8988T (cell line): ENCODE measurements around the gene KNDC1.
A peak's percentile ranks its signal among the peaks of the same experiment; 100 is the strongest.

ENCODE experiments used
- DNase-seq: peaks from one replicate; pipeline ENCODE4 v3.0.0; 2011

KNDC1 gene

DNA sequence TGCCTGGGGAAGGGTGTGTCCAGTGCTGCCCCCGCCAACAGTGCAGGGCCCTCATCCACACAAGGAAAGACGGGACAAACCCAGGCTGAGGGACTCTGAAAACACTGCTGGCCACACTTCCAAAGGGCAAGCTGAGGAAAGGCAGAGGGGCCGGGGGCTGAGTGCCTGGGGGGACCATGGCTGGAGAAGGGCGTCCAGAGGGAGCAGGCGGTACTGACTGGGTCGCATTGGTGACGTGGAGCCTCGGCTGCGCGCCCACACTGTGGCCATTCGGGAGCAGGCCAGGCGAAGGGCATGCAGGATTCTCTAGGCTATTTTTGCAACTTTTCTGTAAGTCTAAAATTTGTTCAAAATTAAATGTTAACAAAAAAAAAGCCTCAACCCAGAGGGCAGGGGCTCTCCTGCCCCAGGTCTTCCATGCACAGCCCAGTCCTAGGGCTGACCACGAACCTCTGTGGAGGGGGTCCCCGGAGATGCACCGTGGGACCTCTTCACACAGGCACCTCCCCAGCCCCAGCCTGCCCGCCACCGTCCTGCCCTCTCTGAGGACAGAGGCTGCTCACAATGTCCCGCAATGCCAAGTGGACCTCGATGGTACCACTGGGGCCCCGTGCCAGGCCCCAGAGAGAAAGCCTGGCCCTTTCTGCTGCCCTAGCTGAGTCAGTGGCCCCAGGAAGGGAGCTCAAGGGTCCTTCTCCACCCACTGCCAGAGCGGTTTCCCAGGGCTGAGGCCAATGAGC is 106.2 kb downstream of the KNDC1 start:
- DNase-seq: no peak

DNA sequence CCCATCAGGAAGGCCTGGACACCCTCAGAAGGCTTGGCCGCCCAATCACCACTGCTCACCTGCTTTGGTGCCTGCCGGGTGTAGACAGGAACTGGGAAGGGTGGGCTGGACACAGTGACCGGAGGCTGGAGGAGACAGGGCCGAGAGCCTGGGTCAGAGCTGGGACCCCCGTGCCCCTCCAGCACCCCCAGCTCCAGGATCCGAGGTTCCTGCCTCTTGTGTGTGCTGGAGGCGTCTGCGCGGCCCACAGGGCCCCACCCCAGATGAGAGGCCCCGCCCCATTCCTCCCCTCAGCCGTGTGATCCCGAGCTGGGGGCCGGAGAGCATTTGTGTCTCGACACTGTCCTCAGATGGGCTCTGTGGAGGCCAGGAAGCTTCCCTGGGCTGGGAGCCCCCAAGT is 107.3 kb downstream of the KNDC1 start:
- no peak for DNase-seq

DNA sequence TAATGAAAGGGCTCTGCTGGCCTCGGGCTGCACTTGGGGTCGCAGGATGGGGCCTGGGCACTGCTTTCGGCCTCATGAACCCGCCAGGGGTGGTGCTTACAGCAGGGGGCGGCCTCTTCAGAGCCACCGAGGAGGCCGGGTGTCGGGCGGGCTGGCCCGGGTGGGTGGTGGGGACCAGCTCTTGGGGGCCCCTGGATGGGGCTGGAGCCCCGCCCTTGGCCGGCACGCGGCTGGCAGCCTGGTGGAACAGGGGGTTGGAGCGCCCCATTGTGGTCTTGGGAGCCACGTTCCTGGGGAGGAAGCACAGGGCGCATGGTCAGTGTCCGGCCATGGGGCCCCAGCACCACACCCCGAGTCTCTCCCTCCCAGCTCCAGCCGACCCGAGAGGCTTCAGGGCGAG is 107.8 kb downstream of the KNDC1 start:
- no peak for DNase-seq

DNA sequence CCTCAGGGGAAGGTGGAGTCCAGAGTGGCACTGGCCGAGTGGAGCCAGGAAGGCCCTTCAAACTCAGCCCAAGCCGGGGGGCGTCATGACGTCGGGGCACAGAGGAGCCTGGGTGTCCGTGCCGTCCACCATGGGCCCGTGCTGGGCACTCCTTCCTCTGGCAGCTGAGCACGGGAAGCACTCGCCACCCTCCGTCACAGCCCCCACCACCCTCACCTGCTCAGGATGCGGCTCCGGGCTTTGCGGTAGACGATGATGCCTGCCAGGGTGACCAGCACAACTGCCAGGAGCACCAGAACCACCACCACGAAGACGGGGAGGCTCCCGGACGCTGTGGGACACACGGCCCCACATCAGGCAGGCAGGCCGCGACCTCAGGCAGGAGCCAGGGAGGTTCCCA is 108.5 kb downstream of the KNDC1 start:
- no peak for DNase-seq

DNA sequence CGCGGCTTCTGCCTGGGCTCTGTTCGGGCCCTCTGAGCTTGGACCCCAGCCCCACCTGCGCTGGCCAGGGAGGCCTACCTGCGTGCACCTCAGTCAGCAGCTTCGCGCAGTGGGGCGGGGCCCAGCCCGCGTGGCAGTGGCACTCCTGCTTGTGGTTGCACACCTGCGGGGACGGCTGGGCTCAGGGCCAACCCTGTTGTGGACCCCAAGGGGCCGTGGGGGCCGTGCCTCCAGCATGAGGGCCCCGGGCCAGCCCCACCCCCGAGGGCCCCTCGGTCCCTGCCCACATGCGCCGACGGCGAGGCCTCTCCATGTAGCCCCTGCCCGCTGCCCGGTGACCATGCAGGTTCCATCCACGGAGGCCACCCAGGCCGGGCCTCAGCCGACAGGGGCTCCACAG is 109.3 kb downstream of the KNDC1 start:
- DNase-seq: no peak

GRCh38 chr10:133270204-133270603 is 110.2 kb downstream of the KNDC1 start:
- no peak for DNase-seq

GRCh38 chr10:133270773-133271297 is 110.8 kb downstream of the KNDC1 start:
- DNase-seq: no peak

DNA sequence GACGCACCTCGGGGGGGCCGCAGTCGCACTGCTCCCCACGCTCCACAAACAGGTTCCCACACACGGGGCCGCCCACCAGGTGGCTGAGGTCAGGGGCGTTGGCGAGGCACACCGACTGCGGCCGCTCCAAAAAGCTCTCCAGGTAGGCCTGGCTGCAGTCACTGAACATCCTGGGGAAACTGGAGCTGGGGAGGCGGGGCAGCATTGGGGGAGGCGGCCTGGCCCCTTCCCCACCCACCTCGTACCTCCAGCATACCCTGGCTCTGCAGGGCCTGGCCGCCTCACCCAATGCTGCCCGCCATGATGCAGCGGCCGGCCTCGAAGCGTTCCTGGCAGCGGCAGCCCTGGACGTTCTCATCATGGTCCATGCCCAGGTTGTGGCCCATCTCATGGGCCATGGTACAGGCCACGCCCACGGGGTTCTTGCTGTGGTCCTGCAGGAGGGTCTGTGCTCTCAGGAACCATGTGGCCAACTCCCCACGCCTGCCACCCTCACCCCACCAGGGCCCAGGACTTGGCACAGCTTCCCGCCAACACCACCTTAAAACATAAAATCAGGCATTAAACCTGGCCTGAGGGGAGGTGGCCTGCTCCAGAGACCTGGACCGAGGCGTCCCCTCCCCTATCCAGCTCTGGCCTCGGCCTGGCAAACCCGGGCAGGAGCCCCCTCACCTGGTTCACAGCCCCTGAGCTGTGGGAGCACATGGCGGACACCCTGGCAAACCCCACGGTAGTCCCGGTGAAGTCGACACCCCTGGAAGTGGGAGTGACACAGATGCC is 111.7 kb downstream of the KNDC1 start:
- no peak for DNase-seq

DNA sequence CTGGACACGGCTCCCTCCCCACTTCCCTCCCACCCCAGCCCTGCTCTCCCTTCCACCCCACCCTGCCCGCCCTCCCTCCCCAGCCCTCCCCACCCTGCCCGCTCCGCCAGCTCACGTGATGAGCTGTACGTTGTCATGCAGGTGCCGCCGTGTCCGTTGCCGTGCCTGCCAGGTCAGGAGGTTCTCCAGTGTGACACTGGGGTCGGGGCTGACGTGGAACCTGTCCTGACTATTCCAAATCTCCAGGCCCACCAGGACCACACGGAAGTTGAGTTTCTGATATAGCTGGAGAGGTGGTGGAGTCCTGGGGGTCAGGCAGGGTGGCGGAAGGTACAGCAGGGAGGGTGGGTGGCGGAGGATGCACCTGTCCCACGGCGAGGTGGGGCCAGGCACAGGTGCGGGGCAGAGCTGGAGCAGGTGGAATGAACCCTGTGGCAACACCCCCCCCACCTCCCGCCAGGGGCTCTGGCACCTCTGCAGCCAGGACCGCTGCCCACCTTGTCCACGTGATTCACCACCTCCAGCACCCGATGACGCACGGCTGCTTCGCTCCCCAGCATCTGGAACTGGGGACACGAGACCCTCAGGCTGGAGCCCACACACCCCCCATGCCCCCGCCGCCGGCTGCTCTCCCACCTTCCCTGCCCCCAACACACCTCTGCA is 112.4 kb downstream of the KNDC1 start:
- DNase-seq: no peak

DNA sequence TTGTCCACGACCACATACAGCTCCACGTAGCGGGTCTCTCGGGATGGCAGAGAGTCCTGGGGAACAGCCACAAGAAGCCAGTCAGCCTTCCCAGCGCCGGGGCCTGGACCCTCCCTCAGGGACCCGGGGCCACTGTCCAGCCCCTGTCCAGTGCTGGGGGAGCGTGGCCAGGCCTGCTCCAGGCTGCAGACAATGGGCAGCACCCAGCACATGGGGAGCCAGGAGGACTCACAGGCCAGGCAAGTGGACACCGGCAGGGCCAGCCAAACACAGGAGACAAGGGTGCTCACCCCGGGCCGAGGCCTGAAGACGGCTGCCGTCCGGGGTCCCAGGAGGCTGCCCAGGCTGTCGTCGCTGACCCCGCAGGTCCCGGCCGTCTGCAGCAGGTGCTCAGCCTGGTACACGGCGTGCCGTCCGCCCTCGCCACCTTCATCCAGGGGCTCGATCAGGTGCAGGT is 113.0 kb downstream of the KNDC1 start:
- DNase-seq: no peak

GRCh38 chr10:133273534-133274143 is 113.6 kb downstream of the KNDC1 start:
- DNase-seq: no peak

GRCh38 chr10:133274751-133275683 is 115.0 kb downstream of the KNDC1 start:
- peak; percentile 94 for DNase-seq

DNA sequence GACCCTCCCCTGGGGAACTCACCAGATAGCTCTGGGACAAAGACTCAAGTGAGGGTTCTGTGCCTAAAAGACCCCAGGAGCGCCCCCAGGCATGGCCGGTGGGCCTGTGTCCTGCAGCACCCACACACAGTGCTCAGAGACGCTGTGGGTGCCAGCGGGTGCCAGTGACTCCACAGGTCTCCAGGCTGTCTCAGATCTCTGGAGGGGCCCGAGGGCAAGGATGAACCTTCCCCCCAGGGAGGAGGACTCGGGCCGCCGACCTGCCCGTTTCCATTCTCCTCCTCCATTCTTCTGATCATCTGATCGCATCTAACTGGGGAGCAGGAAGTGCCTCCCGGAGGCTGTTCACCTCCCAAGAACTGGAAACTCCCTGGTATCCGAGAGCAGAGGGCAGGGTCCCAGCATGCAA is 115.7 kb downstream of the KNDC1 start:
- DNase-seq: peak; percentile 80
